Left lung (tissue), 10 donors: ENCODE results near the gene R3HDM2. TPM values are rescaled to one million over a fixed set of nuclear protein-coding genes. Genes with fewer than 3 reads are reported as not detected.

ENCODE experiments used
- ATAC-seq: fragments of 200-7000 bp; cut with Tn5 transposase; one replicate; pipeline ENCODE4 v1.9.1; 2020; ENCODE audit warnings: moderate library complexity
- DNase-seq, 4 donors: peaks; one replicate each; pipeline ENCODE4 v3.0.0-alpha.2; 2013 to 2020
- H3K27ac ChIP-seq, 2 donors: fragments of 200-600 bp; sonication (generic) in 1 of 2; one replicate each; pipeline versions ENCODE4 v1.5.0 to v1.8.0; 2020 to 2021
- H3K27me3 ChIP-seq, 2 donors: fragments of 200-600 bp; sonication (generic) in 1 of 2; one replicate each; pipeline versions ENCODE4 v1.5.0 to v1.8.0; 2020 to 2021
- H3K36me3 ChIP-seq, 2 donors: fragments of 200-600 bp; sonication (generic) in 1 of 2; one replicate each; pipeline versions ENCODE4 v1.5.0 to v1.8.0; 2020 to 2021
- H3K4me1 ChIP-seq, 2 donors: fragments of 200-600 bp; one replicate each; pipeline ENCODE4 v1.8.0; 2021
- H3K4me3 ChIP-seq, 2 donors: fragments of 200-600 bp; sonication (generic) in 1 of 2; one replicate each; pipeline versions ENCODE4 v1.5.0 to v1.8.0; 2020 to 2021; ENCODE audit warnings: mild to moderate bottlenecking in 1 of 2
- H3K9me3 ChIP-seq, 2 donors: fragments of 200-600 bp; sonication (generic) in 1 of 2; one replicate each; pipeline versions ENCODE4 v1.5.0 to v1.8.0; 2020 to 2021
- intact Hi-C, 2 donors: fragments of 100-400 bp; cut with DNase I; formaldehyde crosslinking; loops; one replicate each; pipeline versions ENCODE4 v1.11.2 to v1.14.2; 2022
- polyA plus RNA-seq, 6 donors: library from polyadenylated mRNA; unstranded; fragments of 120-200 nt; gene quantifications; one replicate each; pipeline ENCODE4 v1.2.1, GENCODE V29; 2013; ENCODE audit not compliant: insufficient read length in 6 of 6
- total RNA-seq, 2 donors: library from RNA; stranded (reverse); fragmentation: NEBNext Ultra II Directional; extraction: Animal tissue kit (Norgen Biotek cat#: 25700); gene quantifications; one replicate each; pipeline ENCODE4 v1.2.1, GENCODE V29; 2021
- TF ChIP-seq, protein P1 (sequence below), 2 donors: fragments of 200-600 bp; sonication (generic) in 1 of 2; IDR thresholded peaks; one replicate each; pipeline versions ENCODE4 v1.5.0 to v1.8.0; 2021; ENCODE audit warnings: antibody characterized with exemption in 2 of 2
- donor health status: DM: no; HTN: yes; CAD: no.
- donor health status: DM: no; HTN: no; CAD: no.

R3HDM2 gene
- total and polyA plus RNA-seq, 8 donors = 52.4 to 92.3 (median 79.8) TPM

DNA sequence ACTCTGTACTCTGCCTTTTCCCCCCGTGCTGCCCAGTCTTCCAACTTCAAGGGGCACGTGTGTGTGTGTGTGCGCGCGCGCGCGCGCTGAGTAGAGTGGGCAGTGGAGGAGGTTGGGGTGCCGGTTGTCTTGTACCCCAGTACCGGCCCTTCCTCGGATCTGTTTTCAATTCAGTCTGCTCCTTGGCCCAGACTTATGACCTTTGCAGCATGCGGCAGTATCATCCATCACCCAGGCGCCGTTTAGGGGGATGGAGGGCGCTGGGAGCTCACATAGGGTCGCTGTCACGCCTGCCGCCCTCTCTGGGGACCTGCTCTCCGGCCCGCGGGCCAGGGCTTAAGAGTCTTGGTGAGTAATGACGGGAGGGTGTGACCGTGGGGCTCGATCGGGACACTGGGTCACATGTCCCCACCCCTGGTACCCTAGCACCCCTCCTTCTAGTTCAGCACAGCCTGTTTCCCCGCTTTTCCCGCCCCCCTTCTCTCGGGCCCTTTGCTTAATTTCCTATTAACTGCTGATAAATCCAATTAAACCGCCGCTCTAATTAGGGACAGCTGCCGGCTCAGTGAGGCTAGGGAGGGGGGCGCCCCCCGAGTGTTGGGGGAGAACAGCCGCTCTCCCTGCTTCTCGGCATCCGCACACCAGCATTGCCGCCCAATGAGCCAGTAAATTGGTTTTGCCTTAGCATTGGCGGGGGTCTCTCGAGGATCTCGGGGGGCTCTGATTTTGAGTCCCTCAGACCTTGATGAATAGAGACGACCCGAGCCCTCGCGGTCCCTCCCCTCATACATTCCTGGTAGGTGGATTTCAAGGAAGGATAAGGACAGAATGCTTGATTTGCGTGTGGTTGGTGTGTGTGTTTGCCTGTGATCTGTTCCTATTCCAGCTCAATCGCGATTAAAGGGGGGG, 189.2 kb downstream of the R3HDM2 start:
- no peaks in the 10 kb centered on the region for H3K9me3 ChIP-seq
- H3K36me3 ChIP-seq = no peaks in the 10 kb centered on the region
- peaks cover 48 to 84% of the 10 kb centered on the region in 2 donors for H3K27me3 ChIP-seq
- DNase-seq (peak in 1 of 4 donors; percentile 66), ATAC-seq (no peak)
- intact Hi-C loops = no loop called here
- H3K4me3 ChIP-seq = no peak overlapping the region
- no peak overlapping the region for H3K27ac ChIP-seq
- TF ChIP-seq, protein P1, sequence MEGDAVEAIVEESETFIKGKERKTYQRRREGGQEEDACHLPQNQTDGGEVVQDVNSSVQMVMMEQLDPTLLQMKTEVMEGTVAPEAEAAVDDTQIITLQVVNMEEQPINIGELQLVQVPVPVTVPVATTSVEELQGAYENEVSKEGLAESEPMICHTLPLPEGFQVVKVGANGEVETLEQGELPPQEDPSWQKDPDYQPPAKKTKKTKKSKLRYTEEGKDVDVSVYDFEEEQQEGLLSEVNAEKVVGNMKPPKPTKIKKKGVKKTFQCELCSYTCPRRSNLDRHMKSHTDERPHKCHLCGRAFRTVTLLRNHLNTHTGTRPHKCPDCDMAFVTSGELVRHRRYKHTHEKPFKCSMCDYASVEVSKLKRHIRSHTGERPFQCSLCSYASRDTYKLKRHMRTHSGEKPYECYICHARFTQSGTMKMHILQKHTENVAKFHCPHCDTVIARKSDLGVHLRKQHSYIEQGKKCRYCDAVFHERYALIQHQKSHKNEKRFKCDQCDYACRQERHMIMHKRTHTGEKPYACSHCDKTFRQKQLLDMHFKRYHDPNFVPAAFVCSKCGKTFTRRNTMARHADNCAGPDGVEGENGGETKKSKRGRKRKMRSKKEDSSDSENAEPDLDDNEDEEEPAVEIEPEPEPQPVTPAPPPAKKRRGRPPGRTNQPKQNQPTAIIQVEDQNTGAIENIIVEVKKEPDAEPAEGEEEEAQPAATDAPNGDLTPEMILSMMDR (IDR thresholded peaks at IDR 0.05) = no peak
- peaks cover 38 to 70% of the 10 kb centered on the region in 2 donors for H3K4me1 ChIP-seq

DNA sequence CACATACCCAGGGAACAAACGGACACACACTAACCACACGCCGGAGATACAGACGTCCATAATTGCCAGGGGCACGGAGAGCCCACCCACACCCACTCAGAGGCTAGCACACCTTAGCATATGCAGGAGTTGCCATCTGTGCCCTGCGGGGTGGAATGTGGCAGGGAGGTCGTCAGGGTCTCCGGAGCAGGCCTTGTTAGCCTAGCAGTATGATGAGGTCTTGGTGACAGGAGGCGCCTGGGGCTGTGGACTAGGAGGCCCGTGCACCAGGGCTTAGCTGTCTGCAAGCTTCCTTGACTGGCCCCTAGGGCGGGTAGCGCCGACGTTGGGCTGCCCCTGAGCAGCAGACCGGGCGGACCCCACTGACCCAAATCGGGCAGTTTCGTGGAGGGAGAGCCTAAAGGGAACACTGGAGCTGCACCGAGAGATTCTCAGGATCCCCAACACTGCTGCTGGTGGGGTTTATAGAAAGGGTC, 189.9 kb downstream of the R3HDM2 start:
- Histone ChIP-seq H3K27me3 (peaks cover 51 to 91% of the 10 kb centered on the region in 2 donors), H3K4me1 (peaks cover 38 to 75% of the 10 kb centered on the region in 2 donors), H3K4me3 (peak overlapping the region in 1 of 2 donors; percentile 51), H3K36me3 (no peaks in the 10 kb centered on the region), H3K9me3 (no peaks in the 10 kb centered on the region), H3K27ac (no peak overlapping the region)
- ATAC-seq (no peak), DNase-seq (peak in 1 of 4 donors; percentile 71)
- TF ChIP-seq, protein P1 (IDR thresholded peaks at IDR 0.05) = no peak
- intact Hi-C loops = no loop called here

DNA sequence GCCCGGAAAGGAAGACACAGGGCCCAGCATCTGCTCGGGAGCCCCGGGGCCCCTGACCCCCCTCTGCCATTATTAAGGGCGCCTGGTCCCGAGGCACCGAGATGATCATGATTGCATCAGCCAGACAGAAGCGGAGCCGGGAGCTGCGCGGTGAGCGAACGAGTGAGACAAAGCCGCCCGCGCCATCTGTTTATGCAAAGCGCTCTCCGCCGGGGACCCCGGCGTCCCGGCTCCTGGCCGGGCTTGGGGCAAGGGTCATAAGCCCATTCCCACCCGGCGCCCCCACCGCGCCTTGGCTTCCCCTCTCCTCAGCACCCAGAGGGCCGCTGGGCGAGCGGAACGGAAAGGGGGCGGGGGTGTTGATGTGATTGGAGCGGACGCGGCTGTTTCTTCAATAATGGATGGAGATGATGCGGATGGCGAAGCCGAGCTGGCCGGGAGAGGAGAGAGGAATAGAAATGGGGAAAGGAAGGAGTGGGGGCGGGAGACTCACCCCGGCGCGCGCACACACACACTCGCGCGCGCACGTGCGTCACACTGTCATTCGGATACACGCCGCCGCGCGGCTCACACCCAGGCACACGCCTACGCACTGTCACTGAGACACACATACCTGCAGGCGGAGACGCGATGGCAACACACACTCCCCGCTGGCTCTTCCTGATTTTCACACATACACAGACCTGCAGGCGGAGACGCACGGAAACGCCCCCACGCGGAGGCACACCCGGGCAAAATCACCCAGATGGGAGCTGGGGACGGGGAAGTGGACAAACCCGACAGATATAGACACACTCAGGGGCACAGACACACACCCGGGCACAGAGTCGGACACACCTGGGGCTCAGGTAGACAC, 190.5 kb downstream of the R3HDM2 start:
- peak in 2 of 4 donors; percentile 64 to 86 for DNase-seq
- H3K27me3 ChIP-seq = peaks cover 51 to 98% of the 10 kb centered on the region in 2 donors

DNA sequence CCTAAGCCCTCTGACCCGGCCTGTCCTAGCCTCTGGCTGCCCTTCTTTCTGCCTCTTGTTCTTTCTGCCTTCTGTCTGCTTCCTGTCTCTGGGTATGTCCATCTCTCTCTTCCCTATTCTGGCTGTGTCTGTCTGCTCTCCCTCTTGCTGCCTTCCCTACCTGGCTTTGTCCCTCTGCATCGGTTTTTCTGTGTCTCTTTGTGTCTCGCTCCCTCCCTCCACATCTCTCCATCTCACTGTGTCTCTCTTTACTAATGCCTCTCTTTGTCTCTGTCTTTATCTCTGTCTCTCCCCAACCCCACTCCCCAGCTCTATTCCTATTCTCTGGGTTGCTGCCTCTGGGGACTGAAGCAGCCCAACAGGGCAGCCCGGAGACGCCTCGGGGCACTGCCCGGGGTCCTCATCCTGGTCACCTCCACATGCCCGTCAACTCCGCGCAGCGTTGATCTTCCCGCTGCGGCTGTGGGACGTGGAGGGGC, 191.2 kb downstream of the R3HDM2 start:
- intact Hi-C loops = no loop called here
- TF ChIP-seq, protein P1 (IDR thresholded peaks at IDR 0.05) = no peak
- ATAC-seq = no peak
- peaks cover 0 to 7% of the 10 kb centered on the region in 2 donors for H3K36me3 ChIP-seq
- DNase-seq = no peak
- H3K4me3 ChIP-seq = peak overlapping the region; percentile 34 to 51
- peaks cover 51 to 97% of the 10 kb centered on the region in 2 donors for H3K27me3 ChIP-seq
- no peaks in the 10 kb centered on the region for H3K9me3 ChIP-seq
- no peak overlapping the region for H3K27ac ChIP-seq
- H3K4me1 ChIP-seq = peaks cover 38 to 84% of the 10 kb centered on the region in 2 donors

More for the DNA sequence above, 190.5 kb downstream of the R3HDM2 start:
- Histone ChIP-seq H3K27ac (no peak overlapping the region), H3K4me3 (peak overlapping the region; percentile 34 to 51), H3K4me1 (peaks cover 38 to 82% of the 10 kb centered on the region in 2 donors), H3K9me3 (no peaks in the 10 kb centered on the region), H3K36me3 (peaks cover 0 to under 1% of the 10 kb centered on the region in 2 donors)
- TF ChIP-seq, protein P1 (IDR thresholded peaks at IDR 0.05) = no peak
- intact Hi-C loops = no loop called here
- peak; percentile 4 for ATAC-seq
